Measurements from ENCODE around the gene BUD31.
"Not testable (repeated sequence)": the region's sequence is repeated elsewhere in the genome, so short reads cannot be mapped to it uniquely, and the experiment has no call there.

The BUD31 gene

GRCh38 chr7:99408379-99409191, at the start of gene BUD31, which contains the start of gene PDAP1:
Gene BUD31, plus strand, starts transcription at chr7:99408969. Its CDS starts 2,124 bp downstream, at chr7:99411093.
Gene PDAP1, minus strand, starts transcription at chr7:99408597. Its CDS starts 49 bp downstream, at chr7:99408548.
- in situ Hi-C loops (cut with MboI; ENCODE audit: low sequenced_read_pairs): no loop called here

- in situ Hi-C loops (cut with MboI; ENCODE audit: low sequenced_read_pairs): no loop called here
These were observed 49.2 kb upstream of the BUD31 start for GRCh38 chr7:99359465-99360154.

- in situ Hi-C loops (cut with MboI; ENCODE audit: low sequenced_read_pairs): no loop called here
These were observed 46.0 kb upstream of the BUD31 start for GRCh38 chr7:99362801-99363200.

GRCh38 chr7:99363286-99363685, 45.5 kb upstream of the BUD31 start:
- in situ Hi-C loops (cut with MboI; ENCODE audit: low sequenced_read_pairs): no loop called here

DNA sequence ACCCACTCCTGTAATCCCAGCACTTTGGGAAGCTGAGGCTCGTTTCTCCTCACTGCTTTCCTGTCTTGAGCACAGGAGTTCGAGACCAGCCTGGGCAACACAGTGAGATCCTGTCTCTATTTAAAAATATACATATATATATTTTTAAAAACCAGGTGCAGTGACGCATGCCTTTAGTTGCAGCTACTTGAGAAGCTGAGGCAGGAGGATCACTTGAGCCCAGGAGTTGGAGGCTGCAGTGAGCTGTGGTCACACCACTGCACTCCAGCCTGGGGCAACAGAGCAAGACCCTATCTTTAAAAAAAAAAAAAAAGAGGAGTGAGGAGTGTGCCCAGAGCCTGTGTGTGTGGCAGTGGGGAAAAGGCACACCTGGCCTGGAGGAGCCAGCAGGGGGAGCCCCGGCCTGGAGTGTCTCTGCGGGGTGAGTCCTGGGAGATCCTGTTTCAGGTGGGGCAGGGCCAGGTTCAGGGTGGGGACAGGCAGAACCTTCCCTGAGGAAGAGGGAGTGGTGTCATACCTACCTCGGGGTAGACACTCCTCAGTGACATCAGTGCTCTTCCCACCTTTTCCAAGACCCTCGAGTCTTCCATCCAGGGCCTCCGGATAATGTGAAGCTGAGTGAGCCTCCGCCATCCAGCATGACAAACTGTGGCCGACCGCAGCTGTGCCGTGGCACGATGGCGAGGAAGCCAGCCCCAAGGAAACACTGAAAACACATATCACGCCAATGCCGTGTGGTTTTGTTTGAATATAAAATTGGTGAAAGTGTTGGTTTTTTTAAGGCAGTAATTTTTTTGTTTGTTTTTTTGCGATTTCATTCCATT, 43.2 kb upstream of the BUD31 start:
- in situ Hi-C loops (cut with MboI; ENCODE audit: low sequenced_read_pairs): no loop called here

DNA sequence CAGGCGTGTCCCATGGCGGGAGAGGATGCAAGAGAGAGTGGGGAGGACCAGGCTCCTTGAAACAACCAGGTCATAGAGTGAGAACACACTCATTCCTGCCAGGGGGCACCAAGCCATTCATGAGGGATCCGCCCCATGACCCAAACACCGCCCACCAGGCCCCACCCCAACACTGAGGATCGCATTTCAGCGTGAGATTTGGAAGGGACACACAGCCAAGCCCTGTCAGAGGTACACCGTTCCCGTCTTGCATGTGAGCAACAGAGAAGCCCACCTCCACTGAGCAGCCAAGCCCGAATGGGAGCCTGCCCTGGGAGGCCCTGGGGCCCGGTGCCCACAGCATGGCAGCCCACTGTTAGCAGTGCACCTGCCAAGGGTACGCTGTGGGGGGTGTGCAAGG, 42.1 kb upstream of the BUD31 start:
- in situ Hi-C loops (cut with MboI; ENCODE audit: low sequenced_read_pairs): no loop called here

GRCh38 chr7:99368750-99369389, 39.9 kb upstream of the BUD31 start:
- in situ Hi-C loops (cut with MboI; ENCODE audit: low sequenced_read_pairs): no loop called here

DNA sequence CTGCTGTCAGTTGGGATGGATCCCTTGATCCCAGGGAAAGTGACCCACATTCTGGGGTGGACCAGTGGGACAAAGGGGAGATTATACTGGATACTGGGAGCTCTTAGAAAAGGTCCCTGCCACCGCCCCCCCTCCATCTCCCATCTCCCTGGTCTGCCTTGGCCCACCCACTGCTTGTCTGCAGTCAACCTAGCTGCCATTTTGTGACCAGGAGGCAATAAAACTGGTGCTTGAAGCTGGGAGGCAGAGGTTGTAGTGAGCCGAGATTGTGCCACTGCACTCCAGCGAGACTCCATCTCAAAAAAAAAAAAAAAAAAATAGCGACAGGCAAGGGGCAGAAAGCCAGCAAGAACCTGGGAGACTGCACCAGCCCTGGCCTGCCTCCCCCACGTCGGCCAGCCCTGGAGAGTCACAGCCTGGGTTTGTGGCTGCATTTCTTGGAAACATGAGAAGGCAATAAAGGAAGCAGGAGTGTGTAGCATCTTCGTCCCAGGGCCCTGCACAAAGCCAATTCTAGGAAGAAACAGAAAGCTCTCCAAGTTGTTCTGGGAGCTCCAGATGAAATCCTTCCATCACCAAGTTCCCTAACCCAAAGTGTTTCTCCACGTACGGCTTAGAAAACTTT, 38.9 kb upstream of the BUD31 start:
- in situ Hi-C loops (cut with MboI; ENCODE audit: low sequenced_read_pairs): no loop called here

DNA sequence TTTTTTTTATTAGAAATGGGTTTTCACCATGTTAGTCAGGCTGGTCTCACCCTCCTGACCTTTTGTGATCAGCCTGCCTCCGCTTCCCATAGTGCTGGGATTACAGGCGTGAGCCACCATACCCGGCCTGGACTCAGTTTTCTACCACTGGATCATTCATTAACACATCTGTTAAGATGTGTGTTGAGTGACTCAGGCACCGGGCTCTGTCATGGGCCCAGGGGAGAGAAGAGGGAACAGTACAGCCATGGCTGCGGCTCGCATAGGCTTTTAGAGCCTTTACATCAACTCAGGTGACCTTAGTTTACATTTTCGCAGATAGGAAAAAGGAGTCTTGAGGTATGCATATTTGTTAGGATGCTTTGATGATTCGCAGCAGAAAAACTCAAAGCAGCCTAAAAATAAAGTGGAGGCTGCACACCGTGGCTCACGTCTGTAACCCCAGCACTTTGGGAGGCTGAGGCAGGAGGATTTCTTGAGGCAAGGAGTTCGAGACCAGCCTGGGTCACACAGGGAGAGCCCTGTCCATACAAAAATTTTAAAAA, 37.3 kb upstream of the BUD31 start:
- in situ Hi-C loops (cut with MboI; ENCODE audit: low sequenced_read_pairs): no loop called here

GRCh38 chr7:99372275-99373090, 36.3 kb upstream of the BUD31 start:
- in situ Hi-C loops (cut with MboI; ENCODE audit: low sequenced_read_pairs): no loop called here

GRCh38 chr7:99373091-99374066, 35.4 kb upstream of the BUD31 start:
- in situ Hi-C loops (cut with MboI; ENCODE audit: low sequenced_read_pairs): no loop called here

DNA sequence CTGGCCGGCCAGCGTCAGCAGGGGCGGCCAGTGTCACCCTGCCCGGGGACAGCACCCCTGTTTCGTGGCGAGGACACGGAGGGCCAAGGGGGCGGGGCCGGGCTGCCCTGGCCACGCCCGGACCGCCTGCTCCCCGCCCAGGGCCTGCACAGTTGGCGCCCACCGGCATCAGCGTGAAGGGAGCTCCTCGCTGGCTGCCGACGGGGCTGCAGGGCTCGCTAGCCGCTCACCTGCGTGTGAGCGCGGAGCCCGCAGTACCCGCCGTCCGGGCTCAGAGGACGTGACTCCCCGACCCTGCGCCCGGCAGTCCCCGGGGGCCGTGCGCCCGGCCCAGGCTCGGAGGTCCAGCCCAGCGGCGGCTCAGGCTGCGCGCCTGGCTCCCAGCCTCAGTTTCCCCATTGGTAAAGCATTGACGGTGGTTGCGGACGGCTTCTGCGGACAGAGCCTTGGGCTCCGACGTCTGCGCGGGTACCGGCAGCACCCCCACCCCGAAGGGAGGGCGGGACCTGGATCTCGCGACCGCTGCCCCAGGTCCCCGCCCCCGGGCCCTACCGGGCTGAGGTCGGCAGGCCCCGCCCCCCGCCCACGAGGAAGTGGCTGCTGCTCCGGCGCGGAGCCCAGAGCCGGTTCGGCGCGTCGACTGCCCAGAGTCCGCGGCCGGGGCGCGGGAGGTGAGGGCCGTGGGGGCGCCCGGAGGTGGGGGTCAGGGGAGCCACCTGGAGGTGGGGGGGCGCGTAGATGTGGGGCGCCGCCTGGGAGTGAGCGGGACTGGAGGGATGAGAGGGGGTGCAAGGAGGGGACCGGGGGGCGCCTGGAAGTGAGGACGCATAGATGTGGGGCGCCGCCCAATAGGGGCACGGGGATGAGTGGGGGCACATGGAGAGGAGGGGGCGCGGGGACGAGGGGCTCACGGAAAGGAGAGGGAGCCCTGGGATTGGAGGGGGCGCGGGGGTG, 34.4 kb upstream of the BUD31 start, which contains the start of gene ARPC1B:
Gene ARPC1B (plus strand): TSS at position 620 of the 954 bp plus-strand sequence. CDS start 10,985 bp downstream, outside the sequence.
- in situ Hi-C loops (cut with MboI; ENCODE audit: low sequenced_read_pairs): no loop called here

DNA sequence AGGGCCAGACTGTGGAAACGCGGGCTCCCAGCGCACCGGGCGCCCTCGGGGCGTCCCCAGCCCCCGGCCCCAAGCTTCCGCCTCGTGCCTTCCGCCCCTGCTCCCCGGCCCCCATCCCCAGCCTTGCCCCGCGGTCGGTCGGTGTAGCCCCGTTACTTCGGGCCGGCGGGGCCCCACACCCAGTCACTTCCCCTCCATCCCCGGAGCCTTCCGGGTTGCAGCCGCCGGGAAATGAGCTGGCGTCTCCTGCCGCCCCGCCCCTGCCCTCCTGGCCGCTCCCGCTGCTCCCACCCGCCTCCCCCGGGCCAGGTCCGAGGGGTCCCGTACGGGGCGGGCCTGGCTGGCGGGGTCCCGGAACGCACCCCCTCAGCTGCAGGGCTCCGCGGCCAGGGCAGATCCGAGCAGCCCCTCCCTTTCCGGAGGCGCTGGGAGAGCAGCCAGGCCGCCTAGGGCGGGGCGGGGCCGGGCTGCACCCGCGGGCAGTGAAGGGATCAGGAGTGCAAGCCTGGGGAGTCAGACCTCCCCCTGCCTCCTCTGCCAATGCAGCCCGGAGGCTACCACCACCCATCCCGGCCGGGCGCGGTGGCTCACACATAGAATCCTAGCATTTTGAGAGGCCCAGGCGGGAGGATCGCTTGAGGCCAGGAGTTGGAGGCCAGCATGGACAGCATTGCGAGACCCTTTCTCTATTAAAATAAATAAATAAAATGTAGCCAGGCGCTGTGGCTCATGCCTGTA, 33.5 kb upstream of the BUD31 start:
- in situ Hi-C loops (cut with MboI; ENCODE audit: low sequenced_read_pairs): no loop called here

DNA sequence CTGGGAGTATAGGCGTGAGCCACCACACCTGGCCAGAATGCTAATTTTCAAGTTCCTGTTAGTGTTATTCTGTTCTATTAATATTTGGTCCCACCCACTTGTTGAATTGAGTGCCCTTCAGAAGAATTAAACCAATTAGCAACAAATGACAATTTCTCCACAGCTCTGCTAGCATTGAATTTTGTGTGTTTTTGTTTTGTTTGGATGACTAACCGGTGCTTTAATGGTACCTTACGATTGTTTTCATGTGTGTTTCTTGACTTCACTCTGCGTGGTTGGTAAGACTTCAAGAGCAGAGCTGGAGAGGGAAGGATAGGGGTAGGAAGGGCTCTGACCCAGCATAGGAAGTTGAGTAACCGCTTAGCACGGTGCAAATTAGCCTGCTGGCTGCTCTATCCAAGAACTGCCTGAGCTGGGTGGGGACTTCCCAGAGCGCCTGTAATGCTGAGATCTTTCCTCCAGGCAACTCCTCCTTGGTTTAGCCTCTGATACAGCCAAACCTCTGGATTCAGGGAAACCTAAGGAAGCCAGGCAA, 29.7 kb upstream of the BUD31 start:
- in situ Hi-C loops (cut with MboI; ENCODE audit: low sequenced_read_pairs): no loop called here

- in situ Hi-C loops (cut with MboI; ENCODE audit: low sequenced_read_pairs): not testable (repeated sequence)
These were observed 29.1 kb upstream of the BUD31 start for GRCh38 chr7:99379693-99380031.
